ENCODE data around the gene FAM83D.
"Not testable (repeated sequence)": the region's sequence is repeated elsewhere in the genome, so short reads cannot be mapped to it uniquely, and the experiment has no call there.

The FAM83D gene

DNA sequence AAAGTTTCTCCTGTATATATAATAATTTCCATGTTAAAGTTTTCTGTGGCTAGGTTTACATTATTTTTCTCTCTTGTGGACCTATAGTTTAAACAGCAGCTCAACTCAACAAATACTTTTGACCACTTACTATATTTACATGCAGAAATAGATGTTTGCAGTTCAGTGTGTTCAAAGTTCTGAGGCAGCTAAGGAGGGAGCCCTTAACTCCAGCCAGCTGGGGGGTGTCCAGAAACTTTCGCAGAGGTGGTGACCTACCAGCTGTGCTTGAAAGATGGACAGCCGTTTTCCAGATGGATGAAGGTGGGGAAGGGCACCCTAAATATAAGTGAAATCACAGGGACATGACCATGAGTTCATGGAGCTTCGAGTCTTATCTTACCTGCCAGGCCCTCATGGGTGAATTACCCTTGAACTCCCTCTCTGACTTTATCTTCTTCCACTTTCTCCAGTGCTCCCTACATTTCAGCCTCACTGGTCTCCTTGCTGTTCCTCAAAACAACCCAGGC, 69.4 kb downstream of the FAM83D start:
- TF ChIP-seq, protein P1, sequence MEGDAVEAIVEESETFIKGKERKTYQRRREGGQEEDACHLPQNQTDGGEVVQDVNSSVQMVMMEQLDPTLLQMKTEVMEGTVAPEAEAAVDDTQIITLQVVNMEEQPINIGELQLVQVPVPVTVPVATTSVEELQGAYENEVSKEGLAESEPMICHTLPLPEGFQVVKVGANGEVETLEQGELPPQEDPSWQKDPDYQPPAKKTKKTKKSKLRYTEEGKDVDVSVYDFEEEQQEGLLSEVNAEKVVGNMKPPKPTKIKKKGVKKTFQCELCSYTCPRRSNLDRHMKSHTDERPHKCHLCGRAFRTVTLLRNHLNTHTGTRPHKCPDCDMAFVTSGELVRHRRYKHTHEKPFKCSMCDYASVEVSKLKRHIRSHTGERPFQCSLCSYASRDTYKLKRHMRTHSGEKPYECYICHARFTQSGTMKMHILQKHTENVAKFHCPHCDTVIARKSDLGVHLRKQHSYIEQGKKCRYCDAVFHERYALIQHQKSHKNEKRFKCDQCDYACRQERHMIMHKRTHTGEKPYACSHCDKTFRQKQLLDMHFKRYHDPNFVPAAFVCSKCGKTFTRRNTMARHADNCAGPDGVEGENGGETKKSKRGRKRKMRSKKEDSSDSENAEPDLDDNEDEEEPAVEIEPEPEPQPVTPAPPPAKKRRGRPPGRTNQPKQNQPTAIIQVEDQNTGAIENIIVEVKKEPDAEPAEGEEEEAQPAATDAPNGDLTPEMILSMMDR (conservative IDR thresholded peaks at IDR 0.05; ENCODE audit: control insufficient read depth, insufficient read depth, low read depth, low read length), result no peak
- H3K4me3 ChIP-seq (ENCODE audit: control insufficient read depth, low read depth, low read length), result no peak overlapping the region
- no peak for DNase-seq (ENCODE audit: low read depth)

DNA sequence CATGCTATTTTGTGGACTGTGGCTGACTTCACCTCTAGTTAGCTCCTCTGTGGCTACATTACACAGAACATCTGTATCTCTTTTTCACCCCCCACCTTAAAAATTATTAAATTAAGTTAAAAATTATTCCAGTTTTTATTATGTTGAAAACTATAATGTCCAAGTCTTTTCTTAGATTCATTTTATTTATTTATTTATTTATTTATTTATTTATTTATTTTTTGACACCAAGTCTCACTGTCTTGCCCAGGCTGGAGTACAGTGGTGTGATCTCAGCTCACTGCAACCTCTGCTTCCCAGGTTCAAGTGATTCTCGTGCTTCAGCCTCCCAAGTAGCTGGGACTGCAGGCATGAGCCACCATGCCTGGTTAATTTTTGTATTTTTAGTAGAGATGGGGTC, 70.6 kb downstream of the FAM83D start:
- H3K4me3 ChIP-seq (ENCODE audit: control insufficient read depth, low read depth, low read length); DNase-seq (ENCODE audit: low read depth): not testable (repeated sequence)

DNA sequence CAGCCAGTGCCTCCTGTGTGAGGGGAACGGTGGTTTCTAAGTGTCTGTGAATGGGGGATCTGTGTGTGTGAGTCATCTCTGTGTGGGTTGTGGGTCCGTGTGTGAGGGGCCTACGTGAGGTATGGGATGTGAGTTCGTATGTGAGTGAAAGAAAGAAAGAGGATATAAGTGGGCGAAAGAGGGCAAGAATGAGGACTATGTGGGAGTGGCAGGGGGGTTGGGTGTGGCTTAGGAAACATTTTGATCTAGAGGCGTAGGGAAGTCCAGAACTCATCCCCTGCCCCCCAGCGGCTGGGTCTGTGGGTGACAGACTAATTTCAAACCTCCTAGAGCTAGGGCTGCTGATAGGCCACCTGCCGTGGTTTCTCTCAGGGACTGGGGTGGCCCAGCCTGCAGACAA, 71.4 kb downstream of the FAM83D start:
- H3K4me3 ChIP-seq (ENCODE audit: control insufficient read depth, low read depth, low read length), result no peak overlapping the region
- TF ChIP-seq, protein P1 (conservative IDR thresholded peaks at IDR 0.05; ENCODE audit: control insufficient read depth, insufficient read depth, low read depth, low read length), result no peak

DNA sequence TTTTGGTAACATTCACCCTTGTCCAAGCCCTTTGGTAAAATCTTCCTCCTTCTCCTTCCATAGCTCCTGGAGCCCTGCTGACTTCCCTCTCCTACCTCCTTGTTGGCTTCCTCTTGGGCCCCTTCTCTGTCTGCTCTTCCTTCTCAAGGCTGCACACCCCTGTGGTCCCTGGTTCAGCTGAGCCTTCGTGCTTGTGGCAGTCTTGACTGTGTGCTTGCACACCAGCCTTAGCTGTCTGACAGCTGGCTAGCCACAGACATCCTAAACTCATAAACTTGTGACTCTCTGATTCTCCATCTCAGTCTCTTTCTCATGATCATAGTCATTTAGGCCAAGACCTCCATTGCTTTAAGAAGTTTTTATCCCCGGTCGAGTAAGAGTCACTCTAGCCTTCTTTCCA, 73.0 kb downstream of the FAM83D start:
- no peak overlapping the region for H3K4me3 ChIP-seq (ENCODE audit: control insufficient read depth, low read depth, low read length)
- DNase-seq (ENCODE audit: low read depth), result no peak
- TF ChIP-seq, protein P1 (conservative IDR thresholded peaks at IDR 0.05; ENCODE audit: control insufficient read depth, insufficient read depth, low read depth, low read length), result no peak

More for the DNA sequence above, 71.4 kb downstream of the FAM83D start:
- no peak for DNase-seq (ENCODE audit: low read depth)

DNA sequence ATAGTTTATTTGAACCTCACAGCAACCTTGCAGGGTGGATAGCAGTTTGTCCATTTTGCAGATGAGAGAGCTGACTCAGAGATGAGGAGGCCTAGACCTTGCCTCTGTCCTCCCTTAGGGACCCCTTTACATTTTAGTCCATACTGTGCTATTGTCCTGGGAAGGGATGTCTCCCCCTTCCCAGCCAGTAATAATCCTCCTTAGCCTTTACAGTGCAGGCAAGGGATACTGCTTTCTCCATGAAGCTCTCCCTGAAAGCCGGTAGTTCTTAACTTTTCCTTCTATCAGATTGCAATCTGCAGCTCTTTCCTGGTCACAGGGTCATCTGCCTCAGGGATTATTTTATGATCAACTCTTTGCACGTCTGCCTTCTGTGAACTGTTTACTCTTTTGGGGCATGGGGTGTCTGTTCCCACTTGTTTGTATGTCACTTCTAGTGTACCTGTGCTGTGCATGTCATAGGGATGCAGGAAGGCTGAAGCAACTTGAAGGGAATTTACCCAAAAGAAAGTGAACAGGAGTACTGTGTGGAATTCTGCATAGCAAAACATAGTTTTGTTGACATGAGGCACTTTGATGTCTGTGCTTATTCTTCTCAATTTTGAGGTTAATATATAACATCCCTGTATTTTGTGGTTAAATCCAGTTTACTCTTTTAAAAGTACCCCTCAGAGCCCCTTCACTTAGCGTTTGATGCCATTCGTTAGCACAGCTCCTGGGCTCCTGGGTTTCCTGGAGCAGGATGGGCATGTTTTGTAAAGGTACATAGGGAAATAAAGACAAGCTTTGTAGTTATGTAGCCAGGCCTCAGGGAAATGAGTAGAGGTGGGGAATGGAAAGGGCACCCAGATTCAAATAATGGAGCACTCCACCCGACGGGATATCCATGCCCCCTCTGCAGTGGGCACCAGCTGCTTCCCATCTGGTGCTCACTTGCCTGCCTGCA, 74.0 kb downstream of the FAM83D start:
- TF ChIP-seq, protein P1 (conservative IDR thresholded peaks at IDR 0.05; ENCODE audit: control insufficient read depth, insufficient read depth, low read depth, low read length), result no peak
- DNase-seq (ENCODE audit: low read depth), result no peak
- no peak overlapping the region for H3K4me3 ChIP-seq (ENCODE audit: control insufficient read depth, low read depth, low read length)
